Measurements from ENCODE around the gene SNX25.
A peak's percentile ranks its signal among the peaks of the same experiment; 100 is the strongest.
"Not testable (repeated sequence)": the region's sequence is repeated elsewhere in the genome, so short reads cannot be mapped to it uniquely, and the experiment has no call there.

The SNX25 gene

GRCh38 chr4:185192059-185192458, 17.3 kb upstream of the SNX25 start:
- DNase-seq (ENCODE audit: extremely low read depth, insufficient read length): no peak
- Histone ChIP-seq H3K4me3 (replicated peaks; ENCODE audit: low read depth, low read length) (no peak overlapping the region; the same call in 1 of the 2 replicates), H3K27me3 (replicated peaks; ENCODE audit: control insufficient read depth, insufficient read depth, low read length) (no peaks in the 10 kb centered on the region), H3K36me3 (ENCODE audit: control insufficient read depth, insufficient read depth, low read length) (peaks cover 4% of the 10 kb centered on the region; the same call in 1 of the 2 replicates)
- TF ChIP-seq, protein P1, sequence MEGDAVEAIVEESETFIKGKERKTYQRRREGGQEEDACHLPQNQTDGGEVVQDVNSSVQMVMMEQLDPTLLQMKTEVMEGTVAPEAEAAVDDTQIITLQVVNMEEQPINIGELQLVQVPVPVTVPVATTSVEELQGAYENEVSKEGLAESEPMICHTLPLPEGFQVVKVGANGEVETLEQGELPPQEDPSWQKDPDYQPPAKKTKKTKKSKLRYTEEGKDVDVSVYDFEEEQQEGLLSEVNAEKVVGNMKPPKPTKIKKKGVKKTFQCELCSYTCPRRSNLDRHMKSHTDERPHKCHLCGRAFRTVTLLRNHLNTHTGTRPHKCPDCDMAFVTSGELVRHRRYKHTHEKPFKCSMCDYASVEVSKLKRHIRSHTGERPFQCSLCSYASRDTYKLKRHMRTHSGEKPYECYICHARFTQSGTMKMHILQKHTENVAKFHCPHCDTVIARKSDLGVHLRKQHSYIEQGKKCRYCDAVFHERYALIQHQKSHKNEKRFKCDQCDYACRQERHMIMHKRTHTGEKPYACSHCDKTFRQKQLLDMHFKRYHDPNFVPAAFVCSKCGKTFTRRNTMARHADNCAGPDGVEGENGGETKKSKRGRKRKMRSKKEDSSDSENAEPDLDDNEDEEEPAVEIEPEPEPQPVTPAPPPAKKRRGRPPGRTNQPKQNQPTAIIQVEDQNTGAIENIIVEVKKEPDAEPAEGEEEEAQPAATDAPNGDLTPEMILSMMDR (IDR thresholded peaks at IDR 0.05; ENCODE audit: insufficient read depth, low read length, poor library complexity, severe bottlenecking): no peak

DNA sequence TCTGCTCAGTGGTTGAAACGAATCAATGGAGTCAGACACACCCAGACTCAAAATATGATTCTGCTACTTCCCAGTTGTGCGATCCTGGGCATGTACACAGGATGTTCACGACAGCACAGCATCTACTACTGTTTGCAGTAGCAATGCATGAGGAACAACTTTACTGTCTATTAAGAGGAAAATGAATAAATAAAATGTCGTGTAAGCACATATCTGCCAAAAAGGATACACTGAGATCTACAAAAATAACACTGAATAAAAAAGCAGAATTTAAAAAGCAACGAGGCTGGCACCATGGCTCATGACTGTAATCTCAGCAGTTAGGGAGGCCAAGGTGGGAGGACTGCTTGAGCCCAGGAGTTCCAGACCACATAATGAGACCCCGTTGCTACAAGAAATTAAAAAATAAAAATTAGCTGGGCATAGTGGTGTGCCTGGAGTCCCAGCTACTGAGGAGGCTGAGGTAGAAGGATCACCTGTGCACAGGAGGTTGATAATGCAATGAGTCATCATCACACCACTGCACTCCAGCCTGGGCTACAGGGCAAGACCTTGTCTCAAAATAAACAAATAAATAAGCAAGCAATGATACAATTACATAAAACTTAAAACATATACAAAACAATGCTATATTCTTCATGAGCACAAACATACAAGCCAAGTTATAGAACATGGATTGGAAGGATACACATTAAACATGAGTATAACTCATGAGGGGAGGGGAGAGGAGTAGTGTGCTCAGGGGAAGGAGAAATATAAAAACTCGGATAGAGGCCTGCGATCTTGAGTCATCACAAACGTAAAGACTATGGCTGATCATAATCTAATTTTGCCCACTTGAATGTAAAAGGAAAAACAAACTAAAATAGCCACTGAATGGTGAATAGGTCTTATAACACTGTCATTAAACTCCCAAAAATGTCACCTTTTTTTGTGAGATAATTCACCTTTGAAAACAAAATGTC, 14.2 kb upstream of the SNX25 start:
- H3K36me3 ChIP-seq (ENCODE audit: control insufficient read depth, insufficient read depth, low read length): peaks cover 1% of the 10 kb centered on the region; the same call in 1 of the 2 replicates
- TF ChIP-seq, protein P1 (IDR thresholded peaks at IDR 0.05; ENCODE audit: insufficient read depth, low read length, poor library complexity, severe bottlenecking): no peak
- DNase-seq (ENCODE audit: extremely low read depth, insufficient read length): no peak
- H3K4me3 ChIP-seq (replicated peaks; ENCODE audit: low read depth, low read length): no peak overlapping the region
- H3K27me3 ChIP-seq (replicated peaks; ENCODE audit: control insufficient read depth, insufficient read depth, low read length): no peaks in the 10 kb centered on the region

GRCh38 chr4:185196437-185196836, 13.0 kb upstream of the SNX25 start:
- peaks cover 4% of the 10 kb centered on the region; the same call in 1 of the 2 replicates for H3K36me3 ChIP-seq (ENCODE audit: control insufficient read depth, insufficient read depth, low read length)
- H3K4me3 ChIP-seq (replicated peaks; ENCODE audit: low read depth, low read length): no peak overlapping the region
- TF ChIP-seq, protein P1 (IDR thresholded peaks at IDR 0.05; ENCODE audit: insufficient read depth, low read length, poor library complexity, severe bottlenecking): no peak
- H3K27me3 ChIP-seq (replicated peaks; ENCODE audit: control insufficient read depth, insufficient read depth, low read length): no peaks in the 10 kb centered on the region
- no peak for DNase-seq (ENCODE audit: extremely low read depth, insufficient read length)

GRCh38 chr4:185198189-185198588, 11.2 kb upstream of the SNX25 start:
- not testable (repeated sequence) for H3K4me3 ChIP-seq (replicated peaks; ENCODE audit: low read depth, low read length); DNase-seq (ENCODE audit: extremely low read depth, insufficient read length); H3K27me3 ChIP-seq (replicated peaks; ENCODE audit: control insufficient read depth, insufficient read depth, low read length); H3K36me3 ChIP-seq (ENCODE audit: control insufficient read depth, insufficient read depth, low read length)

- Histone ChIP-seq H3K27me3 (replicated peaks; ENCODE audit: control insufficient read depth, insufficient read depth, low read length) (no peaks in the 10 kb centered on the region), H3K36me3 (ENCODE audit: control insufficient read depth, insufficient read depth, low read length) (peaks cover 4% of the 10 kb centered on the region; the same call in 1 of the 2 replicates), H3K4me3 (replicated peaks; ENCODE audit: low read depth, low read length) (peak overlapping the region; percentile 70)
- no peak for DNase-seq (ENCODE audit: extremely low read depth, insufficient read length)
- TF ChIP-seq, protein P1 (IDR thresholded peaks at IDR 0.05; ENCODE audit: insufficient read depth, low read length, poor library complexity, severe bottlenecking): no peak
Measured at GRCh38 chr4:185201977-185202962, 7.1 kb upstream of the SNX25 start.

Measured in GM06990 (cell line).